Lower leg skin (tissue), 4 donors: ENCODE data around the gene CCDC18. TPM values are rescaled to one million over a fixed set of nuclear protein-coding genes. Genes with fewer than 3 reads are reported as not detected.
"Not testable (repeated sequence)": the region's sequence is repeated elsewhere in the genome, so short reads cannot be mapped to it uniquely, and the experiment has no call there.

Experiments used
- DNase-seq, 2 donors: peaks; one replicate each; pipeline ENCODE4 v3.0.0-alpha.2; 2019; ENCODE audit warnings: low spot score in 2 of 2
- H3K4me3 ChIP-seq: fragments of 200-600 bp; sonication (generic); 2 replicates; pipeline ENCODE4 v1.5.1; 2017; ENCODE audit warnings: mild to moderate bottlenecking, low read depth; ENCODE audit not compliant: poor library complexity, severe bottlenecking
- POLR2A ChIP-seq, 2 donors: fragments of 450-650 bp; IDR thresholded peaks; one replicate each; pipeline ENCODE4 v1.6.1; 2016 to 2017; ENCODE audit warnings: antibody characterized with exemption in 2 of 2, mild to moderate bottlenecking in 1 of 2, moderate library complexity in 1 of 2
- WGBS, 2 donors: methylation state at CpG; one replicate each; pipeline ENCODE4 v1.1.5; 2018; 5-methylcytosine and 5-hydroxymethylcytosine counted together
- intact Hi-C: fragments of 100-400 bp; cut with DNase I; formaldehyde crosslinking; loops from one replicate; pipeline ENCODE4 v1.15.0; 2023; ENCODE audit warnings: low total_unique reads
- total RNA-seq, 4 donors: library from RNA; depleted of rRNA; stranded (reverse); fragments of >200 nt; gene quantifications; one replicate each; pipeline ENCODE4 v1.1.0, GENCODE V29; 2016
- TF ChIP-seq, protein P1 (sequence below), 3 donors: fragments of 450-650 bp; IDR thresholded peaks; one replicate each; pipeline ENCODE4 v1.5.1; 2016; ENCODE audit warnings: antibody characterized with exemption in 3 of 3, mild to moderate bottlenecking in 3 of 3, moderate library complexity in 2 of 3

Gene CCDC18
- total RNA-seq, 4 donors from 2014 or later, result 5.8 to 8.9 (median 6.5) TPM

GRCh38 chr1:93205892-93206566 is 25.5 kb downstream of the CCDC18 start:
- no peak overlapping the region for H3K4me3 ChIP-seq
- intact Hi-C loops, result no loop called here
- 93 to 94% methylated on average over 6 of the region's 6 CpGs for WGBS, 2 donors
- TF ChIP-seq, protein P1, sequence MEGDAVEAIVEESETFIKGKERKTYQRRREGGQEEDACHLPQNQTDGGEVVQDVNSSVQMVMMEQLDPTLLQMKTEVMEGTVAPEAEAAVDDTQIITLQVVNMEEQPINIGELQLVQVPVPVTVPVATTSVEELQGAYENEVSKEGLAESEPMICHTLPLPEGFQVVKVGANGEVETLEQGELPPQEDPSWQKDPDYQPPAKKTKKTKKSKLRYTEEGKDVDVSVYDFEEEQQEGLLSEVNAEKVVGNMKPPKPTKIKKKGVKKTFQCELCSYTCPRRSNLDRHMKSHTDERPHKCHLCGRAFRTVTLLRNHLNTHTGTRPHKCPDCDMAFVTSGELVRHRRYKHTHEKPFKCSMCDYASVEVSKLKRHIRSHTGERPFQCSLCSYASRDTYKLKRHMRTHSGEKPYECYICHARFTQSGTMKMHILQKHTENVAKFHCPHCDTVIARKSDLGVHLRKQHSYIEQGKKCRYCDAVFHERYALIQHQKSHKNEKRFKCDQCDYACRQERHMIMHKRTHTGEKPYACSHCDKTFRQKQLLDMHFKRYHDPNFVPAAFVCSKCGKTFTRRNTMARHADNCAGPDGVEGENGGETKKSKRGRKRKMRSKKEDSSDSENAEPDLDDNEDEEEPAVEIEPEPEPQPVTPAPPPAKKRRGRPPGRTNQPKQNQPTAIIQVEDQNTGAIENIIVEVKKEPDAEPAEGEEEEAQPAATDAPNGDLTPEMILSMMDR (IDR thresholded peaks at IDR 0.05), result no peak
- no peak for TF ChIP-seq POLR2A (IDR thresholded peaks at IDR 0.05)
- no peak for DNase-seq

GRCh38 chr1:93206567-93206954 is 26.0 kb downstream of the CCDC18 start:
- no peak overlapping the region for H3K4me3 ChIP-seq
- intact Hi-C loops, result no loop called here
- DNase-seq, result no peak
- no peak for TF ChIP-seq POLR2A (IDR thresholded peaks at IDR 0.05)
- TF ChIP-seq, protein P1 (IDR thresholded peaks at IDR 0.05), result no peak

DNA sequence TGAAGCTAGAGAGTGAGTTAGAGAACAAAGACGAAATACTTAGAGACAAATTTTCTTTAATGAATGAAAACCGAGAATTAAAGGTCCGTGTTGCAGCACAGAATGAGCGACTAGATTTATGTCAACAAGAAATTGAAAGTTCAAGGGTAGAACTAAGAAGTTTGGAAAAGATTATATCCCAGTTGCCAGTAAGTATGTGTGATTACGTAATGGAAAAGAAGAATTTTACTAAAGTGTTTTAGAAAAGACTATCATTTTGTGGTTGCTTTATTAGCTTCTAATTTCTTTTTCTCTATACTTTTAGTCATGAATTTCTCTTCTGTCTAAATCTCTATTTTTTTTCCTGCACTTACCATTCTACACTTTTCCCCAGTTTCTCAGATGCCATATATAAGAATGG is 26.7 kb downstream of the CCDC18 start:
- WGBS, 2 donors, result 92 to 94% methylated on average over 5 of the region's 5 CpGs
- TF ChIP-seq POLR2A (IDR thresholded peaks at IDR 0.05), result no peak
- TF ChIP-seq, protein P1 (IDR thresholded peaks at IDR 0.05), result no peak
- no peak for DNase-seq
- intact Hi-C loops, result no loop called here
- H3K4me3 ChIP-seq, result no peak overlapping the region

DNA sequence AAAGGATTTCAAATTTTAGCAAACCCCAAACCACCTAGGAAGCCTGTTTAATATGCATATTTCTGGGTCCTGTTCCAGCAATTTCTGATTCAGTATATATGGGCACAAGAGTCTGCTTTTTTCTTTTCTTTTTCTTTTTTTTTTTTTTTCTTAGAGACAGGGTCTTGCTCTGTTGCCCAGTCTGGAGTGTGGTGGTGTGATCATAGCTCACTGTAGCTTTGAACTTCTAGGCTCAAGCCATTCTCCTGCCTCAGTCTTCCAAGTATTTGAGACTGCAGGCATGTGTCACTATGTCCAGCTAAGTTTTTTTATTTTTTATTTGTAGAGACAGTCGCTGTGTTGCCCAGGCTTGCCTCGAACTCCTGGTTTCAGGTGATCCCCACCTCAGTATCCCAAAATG is 34.8 kb downstream of the CCDC18 start:
- no peak for DNase-seq
- TF ChIP-seq, protein P1 (IDR thresholded peaks at IDR 0.05), result no peak
- no peak for TF ChIP-seq POLR2A (IDR thresholded peaks at IDR 0.05)
- WGBS, 2 donors, result 94 to 100% methylated on average over 2 of the region's 2 CpGs

DNA sequence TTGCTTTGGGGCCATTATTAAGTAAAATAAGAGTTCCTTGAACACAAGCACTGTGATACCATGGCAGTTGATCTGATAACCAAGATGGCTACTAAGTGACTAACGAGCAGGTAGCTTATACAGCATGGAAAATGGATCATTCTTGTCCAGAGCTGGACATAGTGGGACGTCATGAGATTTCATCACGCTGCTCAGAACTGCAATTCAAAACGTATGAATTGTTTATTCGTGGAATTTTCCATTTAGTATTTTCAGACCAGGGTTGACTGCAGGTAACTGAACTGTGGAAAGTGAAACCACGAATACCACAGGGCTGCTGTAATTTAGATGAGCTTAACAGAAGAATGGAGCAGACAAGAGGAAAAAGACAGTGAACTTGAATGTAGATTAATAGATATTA is 38.9 kb downstream of the CCDC18 start:
- TF ChIP-seq, protein P1 (IDR thresholded peaks at IDR 0.05), result no peak
- TF ChIP-seq POLR2A (IDR thresholded peaks at IDR 0.05), result no peak
- intact Hi-C loops, result no loop called here
- WGBS, 2 donors, result 87 to 94% methylated on average over 6 of the region's 6 CpGs
- DNase-seq, result no peak
- H3K4me3 ChIP-seq, result no peak overlapping the region

More for the DNA sequence above, 34.8 kb downstream of the CCDC18 start:
- H3K4me3 ChIP-seq, result no peak overlapping the region
- intact Hi-C loops, result no loop called here

GRCh38 chr1:93220716-93221115 is 40.2 kb downstream of the CCDC18 start:
- WGBS, 2 donors, result 99% methylated on average over 5 of the region's 5 CpGs
- DNase-seq, intact Hi-C loops: not testable (repeated sequence)

More at GRCh38 chr1:93220716-93221115, 40.2 kb downstream of the CCDC18 start:
- not testable (repeated sequence) for H3K4me3 ChIP-seq
